ENCODE results near the gene SCAMP3. TPM values are rescaled to one million over a fixed set of nuclear protein-coding genes. Genes with fewer than 3 reads are reported as not detected.
"Not testable (repeated sequence)": the region's sequence is repeated elsewhere in the genome, so short reads cannot be mapped to it uniquely, and the experiment has no call there.

Gene SCAMP3
- total RNA-seq, 1 donor from 2014 or later: 50.5 TPM

GRCh38 chr1:155253208-155253607 lies 9.0 kb downstream of the SCAMP3 start:
- no peak for TF ChIP-seq CTCF (IDR thresholded peaks at IDR 0.05; ENCODE audit: unreplicated experiment)
- peaks cover 30% of the 10 kb centered on the region for H3K4me1 Mint-ChIP-seq
- DNase-seq (ENCODE audit: low spot score in 2 of 2, unreplicated experiment in 2 of 2): no peak
- peak overlapping the region; percentile 76 for H3K27ac Mint-ChIP-seq
- peaks cover 16% of the 10 kb centered on the region for H3K36me3 Mint-ChIP-seq
- H3K27me3 Mint-ChIP-seq (ENCODE audit: low read depth): no peaks in the 10 kb centered on the region
- H3K4me3 Mint-ChIP-seq: peak overlapping the region; percentile 75
- H3K9me3 Mint-ChIP-seq: no peaks in the 10 kb centered on the region

- Mint-ChIP-seq H3K4me1 (peaks cover 30% of the 10 kb centered on the region), H3K36me3 (peaks cover 7% of the 10 kb centered on the region), H3K9me3 (no peaks in the 10 kb centered on the region), H3K27me3 (ENCODE audit: low read depth) (no peaks in the 10 kb centered on the region), H3K4me3 (no peak overlapping the region), H3K27ac (no peak overlapping the region)
- no peak for DNase-seq (ENCODE audit: low spot score in 2 of 2, unreplicated experiment in 2 of 2)
- no peak for TF ChIP-seq CTCF (IDR thresholded peaks at IDR 0.05; ENCODE audit: unreplicated experiment)
Measured at GRCh38 chr1:155251566-155251965, 10.6 kb downstream of the SCAMP3 start.

GRCh38 chr1:155250633-155251449 lies 11.3 kb downstream of the SCAMP3 start:
- peak overlapping the region; percentile 39 for H3K4me3 Mint-ChIP-seq

GRCh38 chr1:155250246-155250632 lies 11.9 kb downstream of the SCAMP3 start:
- H3K27ac Mint-ChIP-seq: no peak overlapping the region
- no peak for DNase-seq (ENCODE audit: low spot score in 2 of 2, unreplicated experiment in 2 of 2)
- no peak for TF ChIP-seq CTCF (IDR thresholded peaks at IDR 0.05; ENCODE audit: unreplicated experiment)
- H3K27me3 Mint-ChIP-seq (ENCODE audit: low read depth): no peaks in the 10 kb centered on the region
- H3K4me3 Mint-ChIP-seq: peak overlapping the region; percentile 39
- H3K9me3 Mint-ChIP-seq: no peaks in the 10 kb centered on the region
- H3K36me3 Mint-ChIP-seq: peaks cover 6% of the 10 kb centered on the region
- peaks cover 26% of the 10 kb centered on the region for H3K4me1 Mint-ChIP-seq

More at GRCh38 chr1:155250633-155251449, 11.3 kb downstream of the SCAMP3 start:
- peak overlapping the region; percentile 47 for H3K27ac Mint-ChIP-seq
- peak; percentile 94 for TF ChIP-seq CTCF (IDR thresholded peaks at IDR 0.05; ENCODE audit: unreplicated experiment)
- H3K27me3 Mint-ChIP-seq (ENCODE audit: low read depth): no peaks in the 10 kb centered on the region
- H3K9me3 Mint-ChIP-seq: no peaks in the 10 kb centered on the region
- peaks cover 29% of the 10 kb centered on the region for H3K4me1 Mint-ChIP-seq
- peaks cover 6% of the 10 kb centered on the region for H3K36me3 Mint-ChIP-seq
- DNase-seq (ENCODE audit: low spot score in 2 of 2, unreplicated experiment in 2 of 2): peak; percentile 84 to 99

GRCh38 chr1:155247667-155248553 lies 14.2 kb downstream of the SCAMP3 start:
- Mint-ChIP-seq H3K27me3 (ENCODE audit: low read depth) (peaks cover 3% of the 10 kb centered on the region), H3K27ac (no peak overlapping the region), H3K36me3 (peaks cover 6% of the 10 kb centered on the region), H3K4me3 (no peak overlapping the region), H3K4me1 (peaks cover 26% of the 10 kb centered on the region), H3K9me3 (no peaks in the 10 kb centered on the region)
- no peak for TF ChIP-seq CTCF (IDR thresholded peaks at IDR 0.05; ENCODE audit: unreplicated experiment)
- DNase-seq (ENCODE audit: low spot score in 2 of 2, unreplicated experiment in 2 of 2): no peak

GRCh38 chr1:155246796-155247195 lies 15.4 kb downstream of the SCAMP3 start:
- peaks cover 25% of the 10 kb centered on the region for H3K4me1 Mint-ChIP-seq
- H3K27ac Mint-ChIP-seq; H3K27me3 Mint-ChIP-seq (ENCODE audit: low read depth); H3K4me3 Mint-ChIP-seq; H3K9me3 Mint-ChIP-seq; H3K36me3 Mint-ChIP-seq; DNase-seq (ENCODE audit: low spot score in 2 of 2, unreplicated experiment in 2 of 2): not testable (repeated sequence)

Data from mesothelial cell of epicardium (in vitro differentiated cells).